Anterior cingulate cortex (tissue), 58 donors: Measurements from ENCODE around the gene PPP2R2B.

Experiments used
- DNase-seq, 58 donors: peaks; one replicate each; lab custom pipeline; 2025; lab: John Stamatoyannopoulos, UW

PPP2R2B gene

DNA sequence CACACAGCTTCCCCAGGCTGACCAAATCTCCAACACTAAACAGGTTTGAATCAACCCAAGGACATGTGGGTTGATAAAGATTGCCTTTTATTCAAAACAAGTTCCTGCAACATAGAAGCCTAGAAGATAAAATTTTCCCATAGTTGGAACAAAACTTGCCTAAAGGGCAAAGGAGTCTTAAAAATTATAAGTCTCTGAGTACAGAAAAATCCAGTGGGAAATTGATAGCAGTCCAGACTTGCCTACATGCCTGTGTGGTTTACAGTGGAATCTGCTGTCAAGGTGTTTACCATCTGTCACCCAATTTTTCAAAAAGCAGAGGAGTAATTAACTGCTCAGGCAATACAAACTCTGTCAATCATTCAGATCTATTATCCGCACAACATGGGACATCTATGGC is 168.2 kb downstream of the PPP2R2B start:
- no peak for DNase-seq

- no peak for DNase-seq
Observed at GRCh38 chr5:146707316-146707715, 171.2 kb downstream of the PPP2R2B start.

GRCh38 chr5:146706321-146706972 is 172.1 kb downstream of the PPP2R2B start:
- DNase-seq, result no peak

GRCh38 chr5:146704949-146705665 is 173.4 kb downstream of the PPP2R2B start:
- no peak for DNase-seq

- no peak for DNase-seq
Observed at GRCh38 chr5:146703899-146704298, 174.7 kb downstream of the PPP2R2B start.

DNA sequence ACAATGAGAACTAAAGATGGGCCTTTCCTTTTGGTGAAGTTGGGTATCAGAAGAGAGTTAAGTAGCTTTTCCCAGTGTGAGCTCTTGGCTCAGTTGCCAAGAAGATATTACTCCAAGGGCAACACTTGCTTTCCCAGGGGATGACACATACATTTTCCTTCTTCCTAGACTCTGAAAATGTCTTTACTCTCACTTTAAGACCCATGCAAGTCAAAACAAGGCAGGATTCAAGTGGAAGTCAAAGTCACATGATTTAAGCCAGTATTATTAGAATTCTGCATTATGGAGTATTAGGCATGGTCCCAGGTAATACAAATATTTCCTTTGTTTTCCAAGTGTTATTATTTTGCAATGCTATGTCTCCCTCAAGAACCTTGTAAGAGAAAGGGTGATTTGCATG is 175.1 kb downstream of the PPP2R2B start:
- no peak for DNase-seq

- peak in 11 of 58 donors; percentile 6 to 52 (median 14) for DNase-seq
Observed at GRCh38 chr5:146699664-146700418, 178.7 kb downstream of the PPP2R2B start.

DNA sequence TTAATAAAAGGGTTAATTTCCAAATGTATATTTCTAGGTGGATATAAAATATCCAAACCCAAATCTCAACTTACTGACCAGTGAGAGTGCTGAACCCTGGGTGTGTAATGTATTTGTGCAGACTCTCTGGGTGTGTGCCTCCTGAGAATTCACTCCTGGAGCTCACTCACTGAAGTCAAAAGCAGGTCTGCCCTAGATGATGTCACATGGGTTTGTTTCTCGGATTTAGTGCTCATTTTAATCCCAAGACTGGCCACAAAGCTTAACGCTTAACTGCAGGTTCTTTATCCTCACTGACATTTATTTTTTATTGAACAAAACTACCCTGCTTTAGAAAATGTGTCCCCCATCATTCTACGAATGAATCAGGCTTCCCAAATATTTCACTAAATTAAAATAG is 179.4 kb downstream of the PPP2R2B start:
- no peak for DNase-seq

DNA sequence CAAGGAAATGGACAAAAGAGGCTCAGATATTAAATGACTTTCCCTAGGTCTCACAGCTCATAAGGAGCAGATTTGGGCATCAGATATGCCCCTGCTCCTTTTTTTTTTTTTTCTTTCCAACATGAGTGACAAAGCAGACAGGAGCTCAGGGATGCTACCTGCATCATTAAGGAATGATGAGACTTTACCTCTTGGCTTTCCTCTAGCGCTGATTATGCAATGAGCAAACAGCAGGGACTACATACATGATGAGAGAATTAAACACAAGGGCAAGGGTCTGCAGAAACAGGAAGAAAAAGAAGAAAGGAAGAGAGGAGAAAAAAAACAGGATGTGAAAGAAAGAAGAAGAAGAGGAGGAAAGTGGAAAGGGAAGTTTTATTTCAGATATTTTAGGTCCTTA is 179.9 kb downstream of the PPP2R2B start:
- no peak for DNase-seq

- DNase-seq, result no peak
Observed at GRCh38 chr5:146697211-146697610, 181.3 kb downstream of the PPP2R2B start.

- DNase-seq, result no peak
Observed at GRCh38 chr5:146695646-146696045, 182.9 kb downstream of the PPP2R2B start.

DNA sequence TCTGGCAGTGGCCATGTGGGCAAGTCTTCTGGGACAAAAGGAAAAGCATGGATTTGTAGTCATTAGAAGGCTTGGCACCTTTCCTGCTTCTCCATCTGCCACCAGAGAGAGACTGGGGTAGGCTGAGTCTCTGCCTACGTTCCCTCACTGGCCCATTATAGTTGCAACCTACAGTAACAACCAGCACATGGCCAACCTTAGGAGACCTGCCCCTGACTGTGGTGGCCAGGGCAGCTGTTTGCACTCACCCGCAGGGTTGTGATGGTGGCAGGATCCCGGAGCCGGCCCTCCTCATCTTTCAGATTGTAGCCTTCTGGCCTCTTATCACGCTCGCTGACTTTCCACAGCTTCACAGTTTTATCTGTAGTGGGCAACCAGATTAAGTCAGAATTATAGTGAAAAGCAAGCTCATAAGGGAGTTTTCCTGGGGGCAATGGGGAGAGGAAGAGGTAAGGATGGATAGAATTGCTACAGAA is 187.6 kb downstream of the PPP2R2B start:
- peak in 15 of 58 donors; percentile 6 to 60 (median 28) for DNase-seq

- DNase-seq, result no peak
Observed at GRCh38 chr5:146687630-146688029, 190.9 kb downstream of the PPP2R2B start.

GRCh38 chr5:146683861-146684260 is 194.7 kb downstream of the PPP2R2B start:
- no peak for DNase-seq

DNA sequence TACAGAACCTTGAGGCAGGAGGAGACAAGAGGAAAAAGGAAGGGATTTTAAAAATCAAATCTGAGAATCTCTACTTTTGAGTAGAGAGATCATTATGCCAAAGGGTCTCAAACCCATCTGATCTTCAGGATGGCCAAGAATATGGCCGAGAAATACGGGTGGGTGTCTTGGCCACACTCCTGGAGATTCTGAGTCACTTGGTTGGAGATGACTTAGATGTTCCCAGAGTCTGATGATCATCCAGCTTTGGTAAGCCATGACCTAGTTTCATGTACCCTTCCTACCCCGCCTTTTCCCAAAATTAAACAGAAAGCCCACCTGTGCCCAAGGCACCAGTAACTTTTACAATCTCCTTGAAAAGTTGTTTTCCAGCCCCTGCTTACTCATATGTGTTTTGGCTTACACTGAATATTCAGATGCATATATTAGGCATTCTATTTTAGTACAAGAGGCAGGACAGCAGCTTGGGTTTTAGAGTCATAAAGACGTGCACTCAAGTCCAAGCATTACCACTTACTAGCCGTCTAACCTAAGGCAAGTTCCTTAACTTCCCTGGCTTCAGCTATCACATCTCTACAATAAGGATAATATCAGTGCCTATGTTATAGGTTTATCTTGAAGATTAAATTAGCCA is 195.5 kb downstream of the PPP2R2B start:
- peak in 2 of 58 donors; percentile 10 to 16 for DNase-seq

DNA sequence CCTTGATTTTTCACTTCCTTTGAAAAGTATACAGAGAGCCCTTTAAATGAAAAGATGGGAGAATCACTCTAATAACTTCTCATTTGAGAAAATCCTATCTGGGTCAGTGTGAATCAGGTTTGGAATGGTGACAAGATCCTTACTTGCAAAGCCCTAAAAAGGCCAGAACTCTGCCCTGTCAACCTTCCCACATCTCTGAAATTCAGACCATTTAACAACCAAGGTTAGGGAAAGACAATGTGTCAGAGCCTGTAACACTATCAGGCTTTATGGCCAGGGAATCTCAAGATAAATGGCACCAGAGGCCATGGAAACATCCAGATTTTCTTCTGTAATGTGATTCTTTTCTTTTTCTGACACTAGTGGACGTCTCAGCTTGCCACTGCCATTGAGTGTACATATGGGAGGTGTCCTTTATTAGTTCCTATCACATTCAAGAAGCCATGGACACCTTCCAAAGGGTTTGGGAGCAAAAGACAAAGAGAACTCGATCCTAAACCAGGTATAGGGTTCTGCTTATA is 196.9 kb downstream of the PPP2R2B start:
- DNase-seq, result no peak

DNA sequence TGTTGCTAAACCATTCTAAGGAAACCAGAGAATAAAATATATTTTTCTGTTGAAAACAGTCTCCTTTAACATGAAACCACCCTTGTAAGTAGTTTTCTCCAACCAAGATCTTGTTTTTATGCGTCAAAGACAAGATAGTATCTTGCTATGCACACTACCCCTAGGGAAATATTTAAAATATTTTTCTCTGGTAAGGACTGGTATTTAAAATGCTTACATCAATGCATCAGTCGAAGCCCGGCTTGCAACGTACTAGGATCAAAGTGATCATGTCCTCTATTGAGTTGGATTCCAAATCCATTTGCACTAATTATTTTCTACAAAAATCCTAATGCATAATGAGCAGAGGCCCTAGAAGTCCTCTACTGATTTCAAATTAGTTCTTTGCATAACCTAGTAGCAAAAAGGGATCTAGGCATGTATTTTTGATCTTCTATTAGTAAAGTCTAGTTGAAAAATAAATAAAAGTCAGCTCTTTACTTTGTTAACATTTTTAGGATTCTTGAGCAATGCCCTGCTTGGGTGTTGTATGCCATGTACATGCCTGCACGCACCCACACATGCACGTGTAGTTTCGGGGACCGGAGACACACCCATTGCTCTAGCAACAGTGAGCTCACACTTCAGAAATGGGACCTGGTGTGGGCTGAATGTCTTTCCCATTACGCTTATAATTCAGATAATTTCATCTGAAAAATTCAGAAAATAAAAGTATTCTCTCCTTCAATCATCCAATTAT is 197.5 kb downstream of the PPP2R2B start:
- DNase-seq, result peak in 1 of 58 donors; percentile 3

GRCh38 chr5:146675636-146676035 is 202.9 kb downstream of the PPP2R2B start:
- no peak for DNase-seq

DNA sequence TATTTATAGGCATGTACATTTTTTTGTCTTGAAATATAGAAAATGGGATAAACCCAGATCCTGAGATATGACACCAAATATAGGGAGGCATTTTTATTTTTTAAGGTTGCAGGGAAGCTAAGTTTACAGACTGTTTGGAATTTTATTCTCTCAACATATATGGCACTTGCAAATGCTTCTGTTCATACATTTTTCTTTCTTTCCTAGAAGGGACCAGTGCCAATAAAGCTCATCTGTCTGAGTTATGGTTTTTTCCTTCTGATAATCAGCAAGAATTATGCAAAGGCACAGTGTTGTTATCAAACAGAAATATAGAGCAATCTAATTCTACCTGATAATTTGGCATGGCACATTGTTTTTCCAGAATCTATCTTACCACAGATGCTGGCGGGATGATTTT is 205.7 kb downstream of the PPP2R2B start:
- no peak for DNase-seq
